CD1c-positive myeloid dendritic cell (primary cell): ENCODE data around the gene MSI2.

Experiments used
- DNase-seq: peaks from one replicate; pipeline ENCODE4 v3.0.0-alpha.2; 2016; ENCODE audit errors: extremely low spot score

The MSI2 gene

DNA sequence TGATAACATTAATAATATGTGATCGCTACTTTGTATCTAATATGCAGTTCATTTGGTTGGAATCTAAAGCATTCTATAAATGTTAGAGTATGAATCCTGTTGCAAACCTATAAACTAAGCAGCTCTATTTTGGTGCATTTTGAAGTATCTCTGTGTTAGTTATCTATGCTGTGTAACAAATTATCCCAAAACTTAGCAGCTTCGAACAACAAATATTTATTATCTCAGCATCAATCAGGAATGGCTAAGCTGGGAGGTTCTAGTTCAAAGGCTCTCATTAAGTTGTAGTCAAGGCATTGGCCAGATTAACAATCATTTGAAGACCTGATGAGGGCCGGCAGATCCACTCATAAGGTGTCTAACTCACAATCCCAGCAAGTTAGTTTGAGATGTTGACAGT is 10.1 kb upstream of the MSI2 start:
- DNase-seq = no peak

- no peak for DNase-seq
Observed at GRCh38 chr17:57247261-57247660, 9.1 kb upstream of the MSI2 start.

DNA sequence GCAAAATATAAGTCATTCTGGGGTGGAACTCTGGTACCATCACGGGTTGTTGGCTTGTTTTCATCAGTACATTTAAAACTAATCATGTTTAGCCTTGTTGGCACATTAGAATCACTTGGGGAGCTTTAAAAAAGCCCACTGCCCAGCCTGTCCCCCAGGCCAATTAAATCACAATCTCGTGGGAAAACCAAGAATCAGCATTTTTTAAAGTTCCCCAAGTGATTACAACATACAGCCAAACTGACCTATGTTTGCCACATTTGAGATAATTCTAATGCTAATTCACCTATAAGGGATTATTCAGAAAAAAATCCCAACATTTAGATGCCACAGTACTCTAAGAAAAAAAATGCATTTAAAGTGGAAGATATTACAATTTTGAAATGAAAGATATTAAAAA is 8.4 kb upstream of the MSI2 start:
- no peak for DNase-seq

DNA sequence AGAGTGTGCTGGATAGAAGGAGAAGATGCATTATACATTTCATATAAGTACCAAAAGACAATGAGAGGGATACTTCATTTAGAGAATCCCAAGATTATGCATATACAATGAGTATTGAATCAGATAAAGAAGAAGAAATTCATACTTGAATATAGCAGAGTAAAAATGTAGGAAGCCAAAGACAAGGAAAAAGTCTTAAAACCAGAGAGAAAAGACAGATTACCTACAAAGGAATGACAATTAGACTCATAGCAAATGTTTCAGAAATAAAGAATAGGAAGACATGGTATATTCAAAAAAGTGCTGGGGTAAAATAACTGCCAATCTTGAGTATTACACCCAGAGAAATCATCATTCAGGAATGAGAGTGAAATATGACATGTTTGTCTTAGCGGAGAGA is 6.8 kb upstream of the MSI2 start:
- DNase-seq = no peak

- DNase-seq = no peak
Observed at GRCh38 chr17:57251211-57251787, 5.0 kb upstream of the MSI2 start.

DNA sequence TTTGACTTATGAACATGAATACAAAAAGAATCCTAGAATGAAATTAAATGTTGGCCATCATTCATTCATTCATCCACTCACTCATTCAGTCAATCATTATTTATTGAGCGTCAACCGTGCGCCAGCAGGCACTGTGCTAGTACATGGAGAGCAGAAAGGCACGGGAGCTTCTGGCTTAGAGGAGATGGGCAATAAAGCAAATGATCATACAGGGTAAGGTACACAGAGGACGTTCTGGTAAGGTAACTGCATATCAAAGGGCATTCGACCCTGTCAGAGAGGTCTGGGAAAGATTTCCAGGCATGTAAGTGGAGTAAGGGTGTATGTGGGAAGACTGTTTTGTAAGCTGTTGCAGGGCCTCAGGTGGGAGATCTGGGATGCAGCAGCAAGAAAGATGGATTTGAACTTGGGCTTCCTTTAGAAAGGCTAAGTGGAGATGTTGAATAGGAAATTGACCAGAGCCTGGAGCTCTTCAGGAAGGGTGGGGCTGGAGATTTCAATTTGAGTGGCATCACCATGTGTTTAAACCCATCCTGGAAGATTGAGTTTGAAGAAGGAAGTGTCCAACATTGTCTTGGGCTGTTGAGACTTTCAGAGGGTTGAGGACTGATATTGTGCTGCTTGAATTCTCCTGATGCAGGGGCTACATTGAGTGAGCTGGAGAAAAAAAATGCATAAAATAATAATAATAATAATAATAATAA is 2.8 kb upstream of the MSI2 start:
- DNase-seq = no peak

GRCh38 chr17:57255182-57255775 is 1.0 kb upstream of the MSI2 start:
- DNase-seq = no peak

DNA sequence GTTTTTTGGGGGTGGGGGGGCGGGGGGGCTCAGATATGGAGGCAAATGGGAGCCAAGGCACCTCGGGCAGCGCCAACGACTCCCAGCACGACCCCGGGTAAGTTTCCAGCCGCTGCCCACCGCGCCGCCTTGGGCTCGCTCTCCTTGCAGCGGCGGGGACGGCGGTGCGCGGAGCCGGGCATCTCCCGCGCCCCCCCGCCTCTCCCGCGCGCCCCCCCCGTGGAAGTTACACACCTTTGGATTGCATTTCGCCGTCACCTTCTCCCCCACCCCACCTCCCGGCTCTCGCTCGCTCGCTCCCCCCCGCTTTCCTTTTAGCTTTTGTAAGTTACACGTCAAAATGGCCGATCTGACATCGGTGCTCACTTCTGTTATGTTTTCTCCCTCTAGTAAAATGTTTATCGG is 387 bp downstream of the MSI2 start:
- peak; percentile 33 for DNase-seq

- DNase-seq = peak; percentile 7
Observed at GRCh38 chr17:57257195-57257894, 1.0 kb downstream of the MSI2 start.

DNA sequence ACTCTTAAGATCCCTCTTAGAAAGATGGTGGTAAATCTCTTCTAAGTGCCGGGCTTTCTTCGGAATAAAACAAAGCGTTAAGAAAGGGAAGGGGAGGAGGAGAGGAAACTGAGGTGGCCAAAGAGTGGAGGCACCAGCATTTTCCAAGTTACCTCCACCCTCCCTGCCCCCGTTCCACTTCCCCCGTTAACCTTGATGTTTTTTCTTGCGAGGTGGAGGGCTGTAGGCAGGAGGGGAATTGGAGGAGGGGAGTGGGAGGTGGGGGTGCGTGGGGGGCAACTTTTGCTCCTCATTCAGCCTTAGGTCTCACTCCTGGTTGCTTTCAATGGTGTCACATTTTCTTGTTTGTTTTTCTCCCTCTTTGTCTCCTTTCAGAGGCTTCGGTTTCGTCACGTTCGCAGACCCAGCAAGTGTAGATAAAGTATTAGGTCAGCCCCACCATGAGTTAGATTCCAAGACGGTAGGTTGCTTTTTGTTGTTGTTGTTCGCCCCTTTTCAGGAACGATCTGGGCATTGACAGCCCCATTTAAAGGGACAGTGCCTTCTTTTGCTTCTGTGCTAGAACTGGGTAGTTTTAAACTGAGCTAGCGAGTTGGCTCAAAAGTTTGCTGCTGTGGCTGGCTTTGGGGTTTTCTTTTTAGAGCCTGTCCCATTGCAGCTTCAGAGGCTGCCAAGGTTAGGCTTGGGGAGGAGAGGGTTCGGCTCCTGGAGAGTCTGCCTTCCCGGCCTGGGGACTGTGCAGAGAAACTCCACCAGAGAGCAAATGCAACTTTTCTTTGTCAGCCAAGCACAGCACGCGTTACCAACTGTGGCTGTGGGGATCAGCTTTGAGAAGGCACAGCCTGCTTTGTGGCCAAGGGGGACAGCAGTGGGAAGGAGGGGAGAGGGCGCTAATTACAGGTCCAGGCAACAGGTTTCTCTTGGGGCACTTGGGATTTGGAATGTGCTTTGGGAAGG is 1.9 kb downstream of the MSI2 start:
- DNase-seq = peak; percentile 6

- no peak for DNase-seq
Observed at GRCh38 chr17:57259306-57259705, 3.0 kb downstream of the MSI2 start.

DNA sequence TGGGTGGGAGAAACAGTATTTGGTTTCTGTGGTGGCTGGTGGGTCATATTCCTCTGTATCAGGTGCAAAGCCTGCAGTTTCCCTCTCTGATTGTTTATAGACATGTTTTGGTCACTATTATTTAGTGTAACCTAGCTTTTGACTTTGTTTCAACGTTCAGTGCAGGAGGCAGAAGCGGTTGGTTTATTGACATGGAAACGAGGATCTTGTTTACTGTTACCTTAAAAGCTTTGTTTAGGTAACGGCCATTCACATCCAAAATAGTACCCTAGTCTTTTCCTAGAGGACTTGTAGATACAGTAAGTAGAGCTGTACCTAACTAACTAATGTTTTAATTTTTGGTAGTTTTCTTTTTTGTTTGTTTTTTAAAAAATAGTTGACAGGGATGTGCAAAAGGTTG is 3.5 kb downstream of the MSI2 start:
- no peak for DNase-seq

GRCh38 chr17:57260325-57261083 is 4.2 kb downstream of the MSI2 start:
- DNase-seq = no peak

DNA sequence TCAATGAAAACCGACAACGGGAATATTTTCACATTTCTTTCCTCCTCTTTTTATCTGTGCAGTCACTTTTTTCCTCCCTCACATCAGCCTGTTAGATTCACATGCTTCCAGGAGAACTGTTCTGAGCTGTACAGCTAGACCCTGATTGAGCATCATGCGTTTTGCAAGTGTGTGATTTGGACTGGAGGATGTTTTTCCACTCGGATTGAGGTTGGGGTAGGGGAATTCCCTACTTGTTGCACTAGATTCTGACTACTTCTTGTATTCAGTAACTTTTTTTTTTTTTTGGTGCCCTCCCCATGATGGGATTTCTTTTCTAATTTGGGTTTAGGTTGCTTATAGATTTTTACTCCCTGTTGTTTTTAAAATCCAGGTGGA is 4.8 kb downstream of the MSI2 start:
- DNase-seq = no peak

DNA sequence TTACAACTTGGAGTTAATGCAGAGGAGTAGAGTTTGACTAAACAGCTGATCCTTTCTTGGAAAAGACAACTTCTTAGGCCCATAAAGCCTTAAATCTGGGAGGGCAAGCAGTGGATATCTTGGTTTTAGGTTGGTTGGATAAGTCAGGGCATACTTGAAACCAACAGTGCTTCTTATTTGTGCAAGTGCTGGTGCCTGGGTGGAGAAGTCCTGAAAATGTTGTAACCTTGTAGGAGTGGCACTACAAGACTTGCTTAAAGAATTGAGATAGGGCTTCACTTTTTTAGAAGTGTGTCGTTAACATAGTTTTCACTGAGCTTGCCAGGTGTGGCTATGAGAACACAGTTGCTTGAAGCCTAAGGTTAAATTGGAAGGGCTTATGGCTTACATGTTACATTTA is 6.2 kb downstream of the MSI2 start:
- DNase-seq = no peak

DNA sequence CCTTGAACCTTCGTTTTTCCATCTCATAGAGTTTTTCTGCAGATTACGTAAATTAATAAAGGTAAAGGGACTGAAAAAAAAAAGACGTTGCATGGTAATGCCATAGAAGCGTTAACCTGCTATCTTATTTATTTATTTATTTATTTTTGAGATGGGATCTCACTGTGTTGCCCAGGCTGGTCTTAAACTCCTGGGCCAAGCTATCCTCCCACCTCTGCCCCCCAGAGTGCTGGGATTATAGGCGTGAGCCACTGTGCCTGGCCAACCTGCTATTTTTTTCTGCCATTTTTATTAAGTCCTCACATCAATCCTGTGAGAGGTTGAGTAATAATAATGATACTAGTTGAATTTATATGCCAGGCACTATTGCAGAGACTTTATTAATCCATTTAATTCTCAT is 7.9 kb downstream of the MSI2 start:
- DNase-seq = no peak

DNA sequence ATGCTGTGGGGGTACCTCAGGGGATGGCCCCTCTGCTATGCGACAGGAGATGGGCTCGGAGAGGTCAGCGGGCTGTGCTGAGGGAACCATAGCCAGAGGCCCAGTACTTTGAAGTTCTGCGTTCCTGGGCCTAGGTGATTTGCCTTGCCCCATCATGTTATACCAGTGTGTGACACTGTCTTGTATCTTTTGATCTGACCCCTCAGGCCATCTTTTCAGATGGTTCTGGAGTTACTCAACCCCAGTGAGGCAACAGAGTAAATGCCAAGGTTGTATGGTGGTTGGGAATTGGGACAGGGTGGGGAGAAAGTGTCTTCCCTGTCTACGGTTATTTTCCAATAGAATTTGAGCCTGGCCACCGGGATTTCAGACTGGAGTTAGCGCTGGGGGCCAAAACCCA is 8.5 kb downstream of the MSI2 start:
- DNase-seq = no peak

- no peak for DNase-seq
Observed at GRCh38 chr17:57266902-57267311, 10.6 kb downstream of the MSI2 start.

GRCh38 chr17:57268181-57268580 is 11.9 kb downstream of the MSI2 start:
- DNase-seq = no peak

- no peak for DNase-seq
Observed at GRCh38 chr17:57269052-57269451, 12.7 kb downstream of the MSI2 start.
